T-cell (primary cell): Measurements from ENCODE around the gene FAM72A. TPM values are rescaled to one million over a fixed set of nuclear protein-coding genes. Genes with fewer than 3 reads are reported as not detected.
"Not testable (repeated sequence)": the region's sequence is repeated elsewhere in the genome, so short reads cannot be mapped to it uniquely, and the experiment has no call there.

Experiments
- ATAC-seq, 4 experiments: fragments of 200-7000 bp in 3 of 4; fragments of 150-1000 bp in 1 of 4; cut with Tn5 transposase; replicated peaks in 1 of 4; 1 replicate in 3 of 4; 2 replicates in 1 of 4; pipeline ENCODE4 v1.10.0; 2021; ENCODE audit warnings: moderate library complexity in 3 of 4, mild to moderate bottlenecking in 2 of 4, moderate number of reproducible peaks in 1 of 4
- CTCF ChIA-PET, 2 donors: fragments of 300-600 bp; sonication (Branson Sonifier 250); formaldehyde crosslinking; loops; one replicate each; lab custom pipeline; 2022; ENCODE audit warnings: antibody characterized with exemption in 2 of 2; lab: Charles Lee
- POLR2A ChIA-PET, 2 donors: fragments of 300-600 bp; sonication (Branson Sonifier 250); formaldehyde crosslinking; loops; one replicate each; lab custom pipeline; 2022; ENCODE audit warnings: antibody characterized with exemption in 2 of 2; lab: Charles Lee
- DNase-seq, 35 experiments: peaks; one replicate each; pipeline versions ENCODE4 v3.0.0 to v3.0.0-alpha.2; 2013 to 2023
- H3K27ac ChIP-seq: one replicate; pipeline ENCODE4 v1.5.1; 2013; ENCODE audit warnings: low read length
- H3K27me3 ChIP-seq, 2 experiments: replicated peaks in 1 of 2; 1 replicate in 1 of 2; 2 replicates in 1 of 2; pipeline versions ENCODE4 v1.6.1 to v1.7.0; 2013; ENCODE audit warnings: low read length in 1 of 2, mixed read lengths in 1 of 2; ENCODE audit not compliant: control insufficient read depth in 2 of 2, insufficient read depth in 2 of 2; ENCODE audit errors: extremely low read depth in 1 of 2
- H3K36me3 ChIP-seq, 2 donors: 1 replicate in 1 of 2; 2 replicates in 1 of 2; pipeline versions ENCODE4 v1.6.1 to v1.7.0; 2013; ENCODE audit warnings: low read length in 1 of 2; ENCODE audit not compliant: control insufficient read depth in 2 of 2, insufficient read depth in 1 of 2; ENCODE audit errors: extremely low read depth in 1 of 2
- H3K4me1 ChIP-seq, 2 experiments: 1 replicate in 1 of 2; 2 replicates in 1 of 2; pipeline versions ENCODE4 v1.6.1 to v1.7.0; 2013; ENCODE audit warnings: low read length in 2 of 2, mixed read lengths in 1 of 2; ENCODE audit not compliant: insufficient read depth in 2 of 2, control insufficient read depth in 1 of 2; ENCODE audit errors: extremely low read depth in 1 of 2
- H3K4me3 ChIP-seq, 2 donors: 1 replicate in 1 of 2; 2 replicates in 1 of 2; pipeline versions ENCODE4 v1.5.1 to v1.7.0; 2013; ENCODE audit warnings: mild to moderate bottlenecking in 2 of 2, low read length in 1 of 2, moderate library complexity in 1 of 2; ENCODE audit not compliant: control insufficient read depth in 1 of 2; ENCODE audit errors: extremely low read depth in 1 of 2
- H3K9me3 ChIP-seq: 2 replicates; pipeline ENCODE4 v1.7.0; 2013
- H3K27ac Mint-ChIP-seq, 2 donors: one replicate each; pipeline ENCODE4 v1.8.0; 2020 to 2021; ENCODE audit warnings: mild to moderate bottlenecking in 2 of 2, mixed read lengths in 2 of 2
- H3K27me3 Mint-ChIP-seq, 2 donors: one replicate each; pipeline ENCODE4 v1.8.0; 2021 to 2022; ENCODE audit warnings: mixed read lengths in 2 of 2
- H3K36me3 Mint-ChIP-seq: one replicate; pipeline ENCODE4 v1.8.0; 2021; ENCODE audit warnings: mixed read lengths
- H3K4me1 Mint-ChIP-seq, 3 donors: one replicate each; pipeline ENCODE4 v1.8.0; 2020 to 2022; ENCODE audit warnings: mixed read lengths in 3 of 3, mild to moderate bottlenecking in 1 of 3
- H3K4me3 Mint-ChIP-seq, 3 donors: one replicate each; pipeline ENCODE4 v1.8.0; 2020 to 2022; ENCODE audit warnings: mild to moderate bottlenecking in 3 of 3, mixed read lengths in 3 of 3, moderate library complexity in 3 of 3
- H3K9me3 Mint-ChIP-seq, 3 donors: one replicate each; pipeline ENCODE4 v1.8.0; 2020 to 2022; ENCODE audit warnings: mixed read lengths in 3 of 3
- WGBS: methylation state at CpG from one replicate; pipeline ENCODE4 v1.1.5; 2013; ENCODE audit warnings: missing lambda C conversion rate; ENCODE audit not compliant: insufficient coverage; 5-methylcytosine and 5-hydroxymethylcytosine counted together
- total RNA-seq, 35 experiments: library from RNA in 6 of 35; stranded (reverse) in 6 of 35; fragments of 120-200 nt in 1 of 35; gene quantifications; one replicate each; pipeline versions ENCODE4 v1.2.1 to v1.2.4 and lab custom pipeline; 2013 to 2026

The FAM72A gene
- total RNA-seq, 5 donors from 2014 or later (not counting 1 experiment from before 2014, with no cell fraction given): 0.30 to 1.7 (median 1.5) TPM

DNA sequence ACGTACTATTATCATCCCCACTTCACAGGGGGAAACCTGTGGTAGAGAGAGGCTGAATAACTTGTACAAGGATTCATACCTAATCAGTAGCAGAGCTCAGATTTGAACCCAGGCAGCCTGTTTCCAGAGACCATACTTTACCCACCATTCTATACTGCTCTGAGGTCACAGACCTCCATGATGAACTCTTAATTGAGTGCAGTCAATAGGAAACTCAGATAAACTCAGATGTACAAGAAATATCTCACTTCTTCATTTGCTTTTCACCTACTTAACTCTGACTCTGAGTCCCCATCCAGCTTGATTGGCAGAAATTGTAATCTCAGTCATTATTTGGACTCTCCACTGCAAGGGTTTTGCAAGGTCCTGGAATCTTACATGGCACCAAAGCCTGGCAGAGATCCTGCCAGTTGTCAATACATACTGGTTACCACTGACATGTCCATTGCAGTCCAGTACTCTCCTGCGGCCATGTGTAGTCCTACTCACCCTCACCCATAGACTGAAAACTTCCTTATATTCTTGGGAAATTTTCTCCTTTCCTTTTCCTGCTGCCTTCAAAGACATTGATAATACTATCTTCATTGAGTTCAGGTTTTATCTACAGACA, 29.4 kb downstream of the FAM72A start:
- H3K27me3 ChIP-seq, DNase-seq, ATAC-seq, H3K9me3 ChIP-seq, H3K27me3 Mint-ChIP-seq, CTCF ChIA-PET, H3K27ac Mint-ChIP-seq, H3K4me1 Mint-ChIP-seq, H3K9me3 Mint-ChIP-seq, H3K27ac ChIP-seq, H3K4me3 Mint-ChIP-seq, H3K36me3 ChIP-seq, H3K4me3 ChIP-seq, H3K4me1 ChIP-seq, POLR2A ChIA-PET, H3K36me3 Mint-ChIP-seq: not testable (repeated sequence)
- no CpG with 5 or more reads among the region's 2 CpGs for WGBS

DNA sequence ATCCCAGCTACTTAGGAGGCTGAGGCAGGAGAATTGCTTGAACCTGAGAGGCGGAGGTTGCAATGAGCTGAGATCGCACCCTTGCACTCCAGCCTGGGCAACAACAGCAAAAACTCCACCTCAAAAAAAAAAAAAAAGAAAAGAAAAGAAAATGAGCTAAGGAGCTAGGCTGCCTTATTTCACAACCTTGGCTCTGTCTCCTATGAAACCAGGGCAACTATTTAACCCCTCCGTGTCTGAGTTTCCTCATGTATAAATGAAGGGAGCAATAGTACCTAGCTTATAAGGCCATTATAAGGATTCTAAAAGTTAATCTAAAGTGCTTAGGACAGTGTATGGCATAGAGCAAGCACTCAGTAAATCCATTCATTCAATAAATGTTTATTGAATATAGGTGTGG, 32.8 kb downstream of the FAM72A start:
- H3K27me3 Mint-ChIP-seq, H3K27ac ChIP-seq, H3K4me3 Mint-ChIP-seq, H3K27me3 ChIP-seq, H3K27ac Mint-ChIP-seq, POLR2A ChIA-PET, CTCF ChIA-PET, H3K9me3 Mint-ChIP-seq, H3K36me3 Mint-ChIP-seq, H3K4me3 ChIP-seq, H3K9me3 ChIP-seq, H3K4me1 Mint-ChIP-seq, ATAC-seq, H3K4me1 ChIP-seq, DNase-seq, H3K36me3 ChIP-seq: not testable (repeated sequence)
- WGBS: no CpG with 5 or more reads among the region's 3 CpGs

DNA sequence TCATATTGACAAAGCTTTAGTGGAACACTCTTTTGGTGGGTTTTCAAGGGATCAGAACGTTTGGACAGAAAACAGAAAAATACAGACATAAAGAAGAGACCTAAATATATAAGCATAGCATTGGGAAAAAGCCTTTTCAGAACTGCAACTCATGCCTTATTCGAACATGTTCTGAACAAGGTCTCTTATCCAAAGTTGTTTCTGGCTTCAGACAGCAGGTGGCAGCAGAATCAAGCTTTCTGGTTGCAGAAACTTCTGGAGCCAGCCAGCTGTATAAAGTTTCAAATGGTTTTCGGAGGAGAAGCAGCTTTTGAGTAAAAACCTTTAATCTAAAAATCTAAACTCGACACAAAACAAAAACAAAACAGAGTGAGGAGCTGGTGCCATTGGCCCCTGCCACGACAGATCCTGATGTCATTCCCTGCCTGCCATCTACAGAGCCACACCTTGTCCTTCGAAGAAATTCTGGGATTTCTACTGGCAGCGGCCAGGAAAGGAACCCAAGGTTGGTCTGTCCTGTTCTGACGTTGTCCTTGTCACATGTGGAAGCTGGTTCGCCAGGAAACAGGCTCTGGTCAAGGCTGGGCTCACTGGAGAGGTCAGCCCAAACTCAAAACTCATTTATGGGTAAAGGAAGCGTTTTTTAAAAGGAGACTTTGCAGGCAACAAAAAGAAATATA, 35.1 kb downstream of the FAM72A start:
- H3K4me1 ChIP-seq, H3K9me3 Mint-ChIP-seq, H3K27me3 ChIP-seq, H3K27me3 Mint-ChIP-seq, H3K9me3 ChIP-seq, H3K4me3 ChIP-seq, H3K4me3 Mint-ChIP-seq, H3K27ac ChIP-seq, H3K36me3 Mint-ChIP-seq, POLR2A ChIA-PET, CTCF ChIA-PET, H3K36me3 ChIP-seq, H3K4me1 Mint-ChIP-seq, H3K27ac Mint-ChIP-seq: not testable (repeated sequence)
- ATAC-seq (peak; percentile 54 to 63 (median 62)), DNase-seq (peak in 1 of 35 experiments; percentile 5)
- WGBS: no CpG with 5 or more reads among the region's 10 CpGs

DNA sequence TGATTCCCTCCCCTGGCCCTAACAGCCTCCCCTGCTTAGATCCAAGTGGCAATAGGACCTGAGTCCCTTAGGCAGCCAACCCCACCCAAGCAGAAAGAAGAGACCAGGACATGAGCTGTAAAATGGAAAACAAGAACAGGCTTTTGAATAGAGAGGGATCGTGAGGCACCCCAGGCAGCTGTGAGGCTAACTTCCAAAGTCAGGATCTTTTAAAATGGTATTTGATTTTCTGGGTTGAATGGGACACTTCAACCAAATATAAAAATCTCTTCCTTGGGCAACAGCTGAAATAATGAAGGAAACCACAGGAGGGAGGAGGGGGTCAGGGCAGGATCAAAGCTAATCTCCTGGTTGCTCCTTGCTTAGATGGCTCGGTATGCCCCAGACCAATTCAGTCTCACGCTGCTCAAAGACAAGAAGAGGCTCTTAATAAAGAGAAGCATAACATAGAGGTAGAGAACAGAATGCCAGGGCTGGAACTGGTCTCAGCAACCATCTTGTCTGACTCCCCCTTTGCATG, 56.8 kb downstream of the FAM72A start:
- WGBS: 80% methylated on average over 2 of the region's 3 CpGs
- no peak overlapping the region for H3K4me3 Mint-ChIP-seq
- Histone ChIP-seq H3K4me1 (peaks cover 0 to 5% of the 10 kb centered on the region in 2 experiments), H3K36me3 (no peaks in the 10 kb centered on the region), H3K4me3 (no peak overlapping the region), H3K9me3 (no peaks in the 10 kb centered on the region), H3K27ac (no peak overlapping the region), H3K27me3 (peaks cover 0 to 9% of the 10 kb centered on the region in 2 experiments)
- H3K4me1 Mint-ChIP-seq: peaks cover 0 to 4% (median 0%) of the 10 kb centered on the region in 3 donors
- peaks cover 10 to 24% of the 10 kb centered on the region in 2 donors for H3K27me3 Mint-ChIP-seq
- H3K36me3 Mint-ChIP-seq: no peaks in the 10 kb centered on the region
- ChIA-PET POLR2A (no interaction called here), CTCF (no interaction called here)
- H3K9me3 Mint-ChIP-seq: peaks cover 0 to 9% (median 0%) of the 10 kb centered on the region in 3 donors
- no peak for ATAC-seq
- DNase-seq: no peak
- H3K27ac Mint-ChIP-seq: no peak overlapping the region

DNA sequence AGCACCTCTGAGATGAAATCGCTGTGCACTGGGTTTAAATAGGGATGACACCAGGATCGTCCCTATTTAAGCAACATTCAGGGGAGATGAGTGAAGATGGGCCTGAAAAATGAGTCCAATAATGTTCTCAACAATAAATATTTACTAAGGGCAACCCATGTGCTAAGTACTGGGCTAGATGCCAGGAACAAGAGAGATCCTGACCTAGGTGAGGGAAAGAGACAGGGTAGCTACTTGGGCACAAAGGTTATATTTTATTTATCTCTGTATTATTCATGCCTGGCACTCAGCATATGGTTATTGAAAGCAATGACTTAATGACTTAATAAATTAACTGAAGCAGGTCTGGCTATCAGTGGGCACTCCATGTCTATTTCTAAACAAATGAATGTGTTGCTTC, 58.0 kb downstream of the FAM72A start:
- Mint-ChIP-seq H3K9me3 (peaks cover 0 to 9% (median 0%) of the 10 kb centered on the region in 3 donors), H3K4me1 (peaks cover 0 to 4% (median 0%) of the 10 kb centered on the region in 3 donors), H3K27ac (no peak overlapping the region), H3K36me3 (no peaks in the 10 kb centered on the region), H3K4me3 (no peak overlapping the region), H3K27me3 (peaks cover 15 to 30% of the 10 kb centered on the region in 2 donors)
- Histone ChIP-seq H3K4me3 (no peak overlapping the region), H3K9me3 (no peaks in the 10 kb centered on the region), H3K27ac (no peak overlapping the region), H3K4me1 (peaks cover 0 to 5% of the 10 kb centered on the region in 2 experiments), H3K36me3 (no peaks in the 10 kb centered on the region), H3K27me3 (peaks cover 0 to 11% of the 10 kb centered on the region in 2 experiments)
- WGBS: no CpG with 5 or more reads among the region's 2 CpGs
- DNase-seq: no peak
- no peak for ATAC-seq
- CTCF ChIA-PET: no interaction called here
- POLR2A ChIA-PET: no interaction called here

DNA sequence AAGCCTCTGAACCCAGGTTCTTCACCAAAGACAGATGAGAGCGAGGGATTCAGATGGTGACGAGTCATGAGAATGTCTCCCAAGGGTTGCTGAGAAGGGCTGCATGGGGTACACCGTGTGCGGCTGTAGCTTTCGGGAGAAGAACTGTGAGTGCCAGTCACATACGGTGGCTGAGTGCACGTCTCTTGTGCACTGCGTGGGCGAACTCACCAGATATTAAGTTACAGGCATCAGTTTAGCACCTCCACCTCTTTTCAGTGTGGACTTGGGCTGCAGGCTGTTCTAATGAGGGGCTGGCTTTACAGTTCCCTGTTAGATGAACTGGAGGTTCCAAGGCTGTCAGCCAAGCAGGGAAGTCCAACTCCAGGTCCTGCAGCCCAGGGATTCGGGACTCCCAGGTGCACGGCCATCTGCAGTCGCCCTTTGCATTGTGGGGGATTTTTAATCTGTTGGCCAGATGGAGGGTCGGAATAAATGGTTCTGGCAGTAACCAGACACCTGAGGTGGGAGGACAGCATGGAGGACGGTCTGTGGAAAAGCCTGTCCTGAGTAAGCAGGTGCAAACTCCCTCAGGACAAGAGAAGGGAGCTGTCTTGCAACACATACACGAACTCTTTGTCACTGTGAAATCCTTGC, 59.0 kb downstream of the FAM72A start:
- Histone ChIP-seq H3K27me3 (peaks cover 0 to 11% of the 10 kb centered on the region in 2 experiments), H3K4me1 (peaks cover 0 to 5% of the 10 kb centered on the region in 2 experiments), H3K4me3 (no peak overlapping the region), H3K36me3 (no peaks in the 10 kb centered on the region), H3K27ac (no peak overlapping the region), H3K9me3 (no peaks in the 10 kb centered on the region)
- Mint-ChIP-seq H3K27me3 (peaks cover 16 to 35% of the 10 kb centered on the region in 2 donors), H3K27ac (no peak overlapping the region), H3K36me3 (no peaks in the 10 kb centered on the region), H3K9me3 (peaks cover 0 to 9% (median 0%) of the 10 kb centered on the region in 3 donors), H3K4me1 (peaks cover 0 to 4% (median 0%) of the 10 kb centered on the region in 3 donors), H3K4me3 (no peak overlapping the region)
- WGBS: 87% methylated on average over 10 of the region's 15 CpGs
- ATAC-seq: no peak
- CTCF ChIA-PET: no interaction called here
- POLR2A ChIA-PET: no interaction called here
- no peak for DNase-seq
